WI38 (cell line): ENCODE data around the gene MCM6.
A peak's percentile ranks its signal among the peaks of the same experiment; 100 is the strongest.

Source experiments
- H3K4me3 ChIP-seq: 2 replicates; pipeline ENCODE4 v1.5.1; 2011; ENCODE audit warnings: low read depth, mild to moderate bottlenecking, control low read depth, low read length
- CTCF ChIP-seq: IDR thresholded peaks from 2 replicates; pipeline ENCODE4 v1.5.1; 2012; ENCODE audit warnings: low read depth, mild to moderate bottlenecking, control low read depth, low read length

The MCM6 gene

GRCh38 chr2:135803278-135803677 is 73.0 kb downstream of the MCM6 start:
- H3K4me3 ChIP-seq, result no peak overlapping the region
- no peak for TF ChIP-seq CTCF

DNA sequence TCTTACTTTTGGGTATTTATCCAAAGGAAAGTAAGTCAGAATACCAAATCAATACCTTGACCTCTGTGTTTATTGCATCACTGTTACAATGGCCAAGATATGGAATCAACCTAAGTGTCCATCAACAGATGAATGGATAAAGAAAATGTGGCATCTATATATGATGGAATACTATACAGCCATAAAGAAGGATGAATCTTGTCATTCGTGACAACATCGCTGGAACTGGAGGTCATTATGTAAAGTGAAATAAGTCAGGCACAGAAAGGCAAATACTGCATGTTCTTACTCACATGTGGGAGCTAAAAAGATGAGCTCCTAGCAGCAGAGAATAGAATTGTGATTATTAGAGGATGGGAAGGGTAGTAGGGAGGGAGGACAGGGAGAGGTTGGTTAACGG is 73.9 kb downstream of the MCM6 start:
- TF ChIP-seq CTCF, result no peak
- no peak overlapping the region for H3K4me3 ChIP-seq

GRCh38 chr2:135800513-135801460 is 75.5 kb downstream of the MCM6 start:
- TF ChIP-seq CTCF, result no peak
- H3K4me3 ChIP-seq, result no peak overlapping the region

- TF ChIP-seq CTCF, result no peak
- no peak overlapping the region for H3K4me3 ChIP-seq
Measured at GRCh38 chr2:135799738-135800137, 76.5 kb downstream of the MCM6 start.

GRCh38 chr2:135798762-135799161 is 77.5 kb downstream of the MCM6 start:
- H3K4me3 ChIP-seq, result no peak overlapping the region
- no peak for TF ChIP-seq CTCF

- H3K4me3 ChIP-seq, result no peak overlapping the region
- no peak for TF ChIP-seq CTCF
Measured at GRCh38 chr2:135798275-135798705, 78.0 kb downstream of the MCM6 start.

DNA sequence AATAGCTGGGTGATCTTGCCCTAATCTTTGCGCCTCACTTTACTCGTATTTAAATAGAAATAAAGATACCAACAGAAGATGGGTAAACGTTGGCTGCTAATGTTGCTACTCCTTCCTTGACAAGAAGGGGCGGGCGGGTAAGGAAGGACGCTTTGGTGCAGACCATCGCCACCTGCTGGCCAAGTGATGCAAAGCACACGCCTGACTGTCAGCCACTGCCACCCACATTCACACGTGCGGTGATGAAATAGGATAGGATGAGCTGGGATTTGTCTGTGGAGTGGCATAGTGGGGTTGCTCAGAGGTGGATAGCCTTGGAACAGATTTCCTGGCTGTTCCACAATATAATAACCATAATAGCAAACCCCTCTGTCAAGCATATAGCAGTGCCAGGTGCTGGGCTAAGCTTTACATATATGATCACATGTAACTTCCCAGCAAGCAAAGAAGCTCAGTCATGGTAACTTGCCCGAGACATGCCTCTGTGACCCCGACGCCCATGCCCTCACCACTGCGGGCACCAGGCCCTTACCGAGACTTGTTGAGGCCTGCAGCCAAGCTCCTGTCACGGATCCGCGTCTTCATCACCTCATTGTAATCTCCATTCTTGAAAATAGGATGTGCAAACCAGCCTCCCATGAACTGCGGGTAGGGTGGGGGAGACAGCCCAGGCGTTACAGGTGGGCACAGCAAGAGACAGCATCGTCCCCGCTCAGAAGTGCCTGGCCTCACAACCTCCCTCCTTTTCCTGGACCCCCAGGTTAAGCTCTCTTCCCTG is 78.6 kb downstream of the MCM6 start:
- peak; percentile 95 for TF ChIP-seq CTCF
- no peak overlapping the region for H3K4me3 ChIP-seq
